ENCODE data around the gene NOS2.

DNA sequence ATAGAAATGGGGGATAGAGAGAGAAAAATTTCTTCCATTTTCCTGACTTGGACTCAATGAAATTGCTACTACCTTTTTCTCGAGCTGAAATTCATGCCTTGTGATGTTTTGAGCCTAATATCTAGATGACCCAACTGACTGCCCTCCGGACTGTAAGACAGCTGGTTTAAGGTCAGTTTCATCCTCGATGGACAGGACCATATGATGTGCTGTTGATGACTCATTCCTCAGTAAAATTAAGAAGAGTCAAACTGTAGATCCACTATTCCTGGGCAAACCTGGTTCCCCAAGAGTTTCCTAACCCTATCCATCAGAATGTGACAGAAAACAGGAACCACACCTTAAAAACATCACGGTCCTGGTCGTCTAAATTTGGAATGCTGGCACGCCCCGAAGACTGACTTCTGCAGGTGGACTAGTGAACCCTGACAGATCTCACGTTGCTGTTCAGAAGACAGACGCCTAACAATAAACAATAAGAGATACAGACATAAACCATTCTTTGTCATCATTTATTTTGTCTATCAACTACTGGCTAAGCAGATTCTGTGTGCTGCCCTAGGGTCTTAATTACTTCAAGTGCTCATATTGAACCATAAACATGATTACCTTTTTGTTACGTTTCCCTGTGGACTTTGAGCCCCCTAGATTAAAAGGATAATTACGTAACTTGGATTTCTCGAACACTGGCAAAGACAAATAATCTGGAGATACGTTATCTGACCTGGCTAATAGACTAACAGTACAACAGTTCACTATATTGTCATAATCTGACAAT, 45.1 kb upstream of the NOS2 start:
- TF ChIP-seq POLR2A (IDR thresholded peaks at IDR 0.05) = no peak
- TF ChIP-seq, protein P1, sequence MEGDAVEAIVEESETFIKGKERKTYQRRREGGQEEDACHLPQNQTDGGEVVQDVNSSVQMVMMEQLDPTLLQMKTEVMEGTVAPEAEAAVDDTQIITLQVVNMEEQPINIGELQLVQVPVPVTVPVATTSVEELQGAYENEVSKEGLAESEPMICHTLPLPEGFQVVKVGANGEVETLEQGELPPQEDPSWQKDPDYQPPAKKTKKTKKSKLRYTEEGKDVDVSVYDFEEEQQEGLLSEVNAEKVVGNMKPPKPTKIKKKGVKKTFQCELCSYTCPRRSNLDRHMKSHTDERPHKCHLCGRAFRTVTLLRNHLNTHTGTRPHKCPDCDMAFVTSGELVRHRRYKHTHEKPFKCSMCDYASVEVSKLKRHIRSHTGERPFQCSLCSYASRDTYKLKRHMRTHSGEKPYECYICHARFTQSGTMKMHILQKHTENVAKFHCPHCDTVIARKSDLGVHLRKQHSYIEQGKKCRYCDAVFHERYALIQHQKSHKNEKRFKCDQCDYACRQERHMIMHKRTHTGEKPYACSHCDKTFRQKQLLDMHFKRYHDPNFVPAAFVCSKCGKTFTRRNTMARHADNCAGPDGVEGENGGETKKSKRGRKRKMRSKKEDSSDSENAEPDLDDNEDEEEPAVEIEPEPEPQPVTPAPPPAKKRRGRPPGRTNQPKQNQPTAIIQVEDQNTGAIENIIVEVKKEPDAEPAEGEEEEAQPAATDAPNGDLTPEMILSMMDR (IDR thresholded peaks at IDR 0.05) = no peak

Data from upper lobe of left lung (tissue), 4 donors.